ENCODE data around the gene C10orf105. TPM values are rescaled to one million over a fixed set of nuclear protein-coding genes. Genes with fewer than 3 reads are reported as not detected.
A peak's percentile ranks its signal among the peaks of the same experiment; 100 is the strongest.

Gene C10orf105
- total RNA-seq, 1 donor: under 0.01 TPM

- Histone ChIP-seq H3K27me3 (ENCODE audit: insufficient read depth, low read length) (no peaks in the 10 kb centered on the region), H3K36me3 (ENCODE audit: insufficient read depth, low read length) (no peaks in the 10 kb centered on the region), H3K4me2 (ENCODE audit: insufficient read depth, low read length) (no peak overlapping the region), H3K4me3 (ENCODE audit: insufficient read depth, low read length) (no peak overlapping the region), H3K79me2 (ENCODE audit: insufficient read depth, low read length) (no peaks in the 10 kb centered on the region), H2AFZ (ENCODE audit: low read length) (no peak overlapping the region), H3K4me1 (ENCODE audit: insufficient read depth, low read length) (peaks cover 9% of the 10 kb centered on the region), H4K20me1 (ENCODE audit: insufficient read depth, low read length) (no peaks in the 10 kb centered on the region), H3K27ac (ENCODE audit: low read depth, low read length) (no peak overlapping the region), H3K9me3 (ENCODE audit: low read depth, low read length) (no peaks in the 10 kb centered on the region)
- peak; percentile 89 for DNase-seq (ENCODE audit: insufficient read length, low spot score, missing footprints)
- no peak for TF ChIP-seq CTCF (IDR thresholded peaks at IDR 0.05; ENCODE audit: extremely low read depth, low read depth, low read length)
Observed at GRCh38 chr10:71719042-71719441, 536 bp downstream of the C10orf105 start.

- Histone ChIP-seq H2AFZ (ENCODE audit: low read length) (no peak overlapping the region), H4K20me1 (ENCODE audit: insufficient read depth, low read length) (no peaks in the 10 kb centered on the region), H3K4me3 (ENCODE audit: insufficient read depth, low read length) (no peak overlapping the region), H3K4me1 (ENCODE audit: insufficient read depth, low read length) (peaks cover 17% of the 10 kb centered on the region), H3K9me3 (ENCODE audit: low read depth, low read length) (no peaks in the 10 kb centered on the region), H3K4me2 (ENCODE audit: insufficient read depth, low read length) (no peak overlapping the region), H3K79me2 (ENCODE audit: insufficient read depth, low read length) (no peaks in the 10 kb centered on the region), H3K36me3 (ENCODE audit: insufficient read depth, low read length) (no peaks in the 10 kb centered on the region), H3K27ac (ENCODE audit: low read depth, low read length) (no peak overlapping the region), H3K27me3 (ENCODE audit: insufficient read depth, low read length) (no peaks in the 10 kb centered on the region)
- DNase-seq (ENCODE audit: insufficient read length, low spot score, missing footprints): no peak
- no peak for TF ChIP-seq CTCF (IDR thresholded peaks at IDR 0.05; ENCODE audit: extremely low read depth, low read depth, low read length)
Observed at GRCh38 chr10:71718165-71718698, 1.3 kb downstream of the C10orf105 start.

GRCh38 chr10:71717551-71717951 is 2.0 kb downstream of the C10orf105 start:
- H3K79me2 ChIP-seq (ENCODE audit: insufficient read depth, low read length): no peaks in the 10 kb centered on the region
- H2AFZ ChIP-seq (ENCODE audit: low read length): no peak overlapping the region
- H3K27ac ChIP-seq (ENCODE audit: low read depth, low read length): no peak overlapping the region
- TF ChIP-seq CTCF (IDR thresholded peaks at IDR 0.05; ENCODE audit: extremely low read depth, low read depth, low read length): no peak
- H3K4me2 ChIP-seq (ENCODE audit: insufficient read depth, low read length): no peak overlapping the region
- no peaks in the 10 kb centered on the region for H3K27me3 ChIP-seq (ENCODE audit: insufficient read depth, low read length)
- no peaks in the 10 kb centered on the region for H4K20me1 ChIP-seq (ENCODE audit: insufficient read depth, low read length)
- H3K4me1 ChIP-seq (ENCODE audit: insufficient read depth, low read length): peaks cover 22% of the 10 kb centered on the region
- DNase-seq (ENCODE audit: insufficient read length, low spot score, missing footprints): no peak
- no peaks in the 10 kb centered on the region for H3K9me3 ChIP-seq (ENCODE audit: low read depth, low read length)
- no peaks in the 10 kb centered on the region for H3K36me3 ChIP-seq (ENCODE audit: insufficient read depth, low read length)
- no peak overlapping the region for H3K4me3 ChIP-seq (ENCODE audit: insufficient read depth, low read length)

- Histone ChIP-seq H3K4me2 (ENCODE audit: insufficient read depth, low read length) (no peak overlapping the region), H4K20me1 (ENCODE audit: insufficient read depth, low read length) (no peaks in the 10 kb centered on the region), H3K4me3 (ENCODE audit: insufficient read depth, low read length) (no peak overlapping the region), H3K79me2 (ENCODE audit: insufficient read depth, low read length) (no peaks in the 10 kb centered on the region), H3K9me3 (ENCODE audit: low read depth, low read length) (no peaks in the 10 kb centered on the region), H3K36me3 (ENCODE audit: insufficient read depth, low read length) (no peaks in the 10 kb centered on the region), H3K27me3 (ENCODE audit: insufficient read depth, low read length) (no peaks in the 10 kb centered on the region), H2AFZ (ENCODE audit: low read length) (no peak overlapping the region), H3K27ac (ENCODE audit: low read depth, low read length) (no peak overlapping the region), H3K4me1 (ENCODE audit: insufficient read depth, low read length) (peaks cover 22% of the 10 kb centered on the region)
- TF ChIP-seq CTCF (IDR thresholded peaks at IDR 0.05; ENCODE audit: extremely low read depth, low read depth, low read length): no peak
- DNase-seq (ENCODE audit: insufficient read length, low spot score, missing footprints): no peak
Observed at GRCh38 chr10:71717056-71717455, 2.5 kb downstream of the C10orf105 start.

Data from osteoblast (primary cell).